Vein endothelial cell (primary cell): ENCODE measurements around the gene LPGAT1. TPM values are rescaled to one million over a fixed set of nuclear protein-coding genes. Genes with fewer than 3 reads are reported as not detected.

Experiments
- small RNA-seq: library from RNA; depleted of rRNA; stranded (forward); fragments of <200 nt; gene quantifications from one replicate; pipeline ENCODE3, GENCODE V24; 2012
- total RNA-seq: library from RNA; depleted of rRNA; stranded (reverse); fragments of >200 nt; gene quantifications from 2 replicates; pipeline ENCODE4 v1.2.3, GENCODE V29; 2012

The LPGAT1 gene, protein sequence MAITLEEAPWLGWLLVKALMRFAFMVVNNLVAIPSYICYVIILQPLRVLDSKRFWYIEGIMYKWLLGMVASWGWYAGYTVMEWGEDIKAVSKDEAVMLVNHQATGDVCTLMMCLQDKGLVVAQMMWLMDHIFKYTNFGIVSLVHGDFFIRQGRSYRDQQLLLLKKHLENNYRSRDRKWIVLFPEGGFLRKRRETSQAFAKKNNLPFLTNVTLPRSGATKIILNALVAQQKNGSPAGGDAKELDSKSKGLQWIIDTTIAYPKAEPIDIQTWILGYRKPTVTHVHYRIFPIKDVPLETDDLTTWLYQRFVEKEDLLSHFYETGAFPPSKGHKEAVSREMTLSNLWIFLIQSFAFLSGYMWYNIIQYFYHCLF
- 36.5 and 49.0 TPM in 2 replicates for total RNA-seq

DNA sequence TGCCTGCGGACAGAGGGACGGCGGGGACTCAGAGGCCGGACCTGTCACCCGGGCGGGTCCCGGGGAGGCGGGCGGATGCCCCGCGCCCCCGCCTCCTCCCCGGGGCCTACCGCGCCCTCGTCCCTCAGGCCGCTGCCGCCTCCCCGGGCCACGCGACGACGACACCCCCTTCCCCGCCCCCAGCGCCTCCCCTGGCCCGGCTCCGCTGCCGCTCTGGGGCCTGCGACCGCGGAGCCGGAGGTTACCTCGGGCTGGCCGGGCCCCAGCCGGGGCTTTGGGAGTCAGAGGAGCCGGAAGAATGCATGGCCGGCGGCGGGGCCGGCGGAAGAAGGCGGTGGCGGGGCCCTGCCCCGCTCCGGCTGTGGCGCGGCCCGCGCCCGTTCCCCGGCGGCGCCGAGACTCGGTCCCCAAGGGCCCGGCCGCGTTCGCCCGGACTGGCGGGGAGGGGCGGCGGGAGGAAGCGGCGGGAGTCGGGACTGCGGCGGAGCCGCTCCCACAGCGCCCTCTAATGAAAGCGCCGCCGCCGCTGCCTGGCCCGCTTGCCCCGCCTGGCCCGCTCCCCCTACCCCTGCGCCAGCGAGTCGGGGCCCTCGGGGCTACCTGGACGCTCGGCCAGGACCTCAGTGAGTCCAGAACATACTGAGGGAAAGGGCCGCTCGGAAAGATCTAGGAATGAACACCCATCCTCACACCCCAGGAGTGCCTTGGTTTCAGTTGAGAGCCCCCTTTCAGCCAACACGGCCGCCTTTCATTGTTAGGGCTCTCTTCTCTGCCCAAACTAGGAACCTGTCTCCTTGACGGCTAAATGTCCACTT lies at the start of gene LPGAT1:
LPGAT1 (minus strand) TSS at position 436 of the 815 bp plus-strand sequence. CDS start 1,467 bp downstream, outside the sequence.

Small RNA genes within 50 kb of the gene (small RNA-seq; reads per million reads assigned to genes)
- not detected for gene RF00019
- gene RN7SL344P = not detected

Other genes starting within 250 kb of the LPGAT1 start
- 7.2 and 13.8 TPM in 2 replicates for gene NEK2, start 155.1 kb downstream of the LPGAT1 start, total RNA-seq
- gene INTS7, start 204.8 kb upstream of the LPGAT1 start, total RNA-seq = 16.3 and 18.2 TPM in 2 replicates
- 13.4 and 28.4 TPM in 2 replicates for gene DTL, start 205.0 kb upstream of the LPGAT1 start, total RNA-seq